ENCODE results near the gene MDP1.

The MDP1 gene

GRCh38 chr14:24196071-24197055, 19.5 kb downstream of the MDP1 start:
- peak; percentile 57 for DNase-seq

GRCh38 chr14:24195186-24196070, 20.4 kb downstream of the MDP1 start, which contains the start of gene TM9SF1:
TSS of gene TM9SF1 (minus strand) at chr14:24195441. CDS start at chr14:24195019, 422 bp downstream.
- peak; percentile 59 for DNase-seq

- DNase-seq: no peak
Measured at GRCh38 chr14:24194873-24195185, 21.0 kb downstream of the MDP1 start.

DNA sequence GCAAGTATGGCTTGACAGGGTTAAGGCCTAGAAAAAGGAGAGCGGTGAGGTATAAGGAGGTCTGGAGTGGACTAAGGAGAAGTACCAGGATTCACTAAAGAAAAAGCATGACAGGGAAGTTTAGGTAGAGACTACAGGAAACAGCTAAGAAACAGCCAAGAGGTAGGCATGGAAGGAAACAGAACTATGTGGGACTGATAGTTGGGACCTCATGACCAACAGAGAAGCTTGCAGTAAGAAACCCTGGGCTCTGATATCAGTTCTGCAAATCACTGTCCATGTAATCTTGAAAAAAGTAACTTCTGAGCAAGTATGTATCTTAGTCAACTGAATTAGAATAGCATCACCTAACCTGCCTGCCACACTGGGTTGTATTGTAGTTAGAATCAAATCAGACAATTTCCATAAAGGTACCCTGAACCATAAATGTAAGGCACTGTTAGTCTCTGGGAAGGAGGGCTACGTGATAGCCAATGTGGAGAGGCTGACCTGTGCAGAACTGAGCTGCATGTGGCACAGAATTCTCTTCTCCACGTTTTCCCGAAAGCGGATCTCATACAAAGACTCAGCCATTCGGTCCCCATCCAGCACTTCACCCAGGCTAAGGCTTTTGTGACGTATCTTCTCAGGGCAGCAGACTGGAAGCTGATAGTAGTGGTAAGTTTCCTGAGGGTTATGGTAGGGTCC, 21.5 kb downstream of the MDP1 start:
- no peak for DNase-seq

DNA sequence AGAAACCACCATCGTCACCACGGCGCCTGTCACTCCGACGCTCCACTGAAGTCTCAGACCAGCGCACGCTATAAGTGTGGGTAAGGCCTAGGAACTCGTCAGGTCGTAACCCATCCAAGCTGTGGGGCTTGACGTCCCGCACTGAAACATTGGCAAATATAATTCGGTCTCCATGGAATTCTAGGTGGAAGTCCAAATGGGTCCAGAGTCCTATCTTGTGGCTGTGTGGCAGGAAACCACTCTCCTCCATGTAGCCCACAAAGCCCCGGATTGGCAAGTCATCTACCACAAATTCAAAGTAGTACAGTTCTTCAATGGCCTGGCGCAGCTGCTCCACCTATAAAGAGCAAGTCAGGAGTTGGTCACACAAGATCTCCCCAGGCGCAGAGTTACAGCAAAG, 22.9 kb downstream of the MDP1 start:
- no peak for DNase-seq

- DNase-seq: no peak
Measured at GRCh38 chr14:24190416-24190815, 25.4 kb downstream of the MDP1 start.

GRCh38 chr14:24189460-24189859, 26.4 kb downstream of the MDP1 start:
- no peak for DNase-seq

DNA sequence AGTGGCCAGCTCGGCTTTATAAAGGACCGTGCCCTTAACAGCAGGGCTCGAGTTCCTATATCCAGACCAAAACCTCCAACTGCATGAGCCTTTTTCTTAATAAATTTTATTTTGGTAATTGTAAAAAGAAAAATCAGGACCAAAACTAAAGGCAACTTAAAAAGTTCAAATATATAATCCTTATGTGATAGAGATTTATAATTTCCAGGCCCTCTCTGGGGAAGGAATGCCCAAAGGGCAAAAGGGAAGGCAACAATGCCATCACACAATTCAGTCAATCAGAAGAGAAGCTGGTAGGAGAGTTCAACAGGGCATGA, 26.8 kb downstream of the MDP1 start:
- DNase-seq: no peak

DNA sequence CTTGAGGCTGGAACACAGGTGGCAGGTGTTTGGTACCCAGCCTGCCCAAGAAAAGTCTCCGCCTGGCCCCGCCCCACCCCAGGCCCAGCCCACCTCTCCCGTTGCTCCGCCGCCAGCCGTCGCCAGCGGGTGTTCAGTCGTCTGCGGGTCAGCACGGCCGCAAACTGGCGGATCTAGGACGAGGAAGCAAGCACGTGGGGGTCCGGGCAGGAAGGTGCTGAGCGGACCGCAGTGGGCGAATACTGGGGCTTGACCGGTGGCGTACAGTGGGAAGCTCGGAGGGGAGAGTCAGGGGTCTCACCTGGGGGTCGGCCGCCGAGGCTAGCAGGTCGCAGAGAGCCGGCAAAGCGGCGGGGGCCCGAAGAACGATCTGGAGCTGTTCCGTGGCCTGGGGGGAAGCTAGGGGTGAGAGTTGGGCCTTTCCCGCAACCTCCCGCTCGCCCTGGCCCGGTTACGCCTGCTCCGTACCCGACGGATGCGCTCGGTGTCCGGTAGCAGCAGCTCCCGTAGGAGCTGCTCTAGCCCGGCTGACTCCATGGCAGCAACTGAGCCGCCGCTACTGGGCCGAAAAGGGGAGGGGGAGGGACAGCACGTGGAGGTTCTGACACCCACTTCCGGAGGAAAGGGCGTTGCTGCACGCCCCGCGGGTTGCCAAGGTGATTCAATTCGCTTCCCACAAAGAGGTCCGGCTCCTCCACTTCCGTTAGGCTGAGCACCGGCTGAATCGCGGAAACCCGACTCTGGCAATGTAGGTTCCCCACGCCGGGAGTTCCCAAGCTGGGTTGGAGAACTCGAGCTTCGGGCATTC, 27.4 kb downstream of the MDP1 start, which contains the start of gene IPO4:
Gene IPO4 (minus strand): TSS at position 566 of the 808 bp plus-strand sequence. CDS start 29 bp downstream, at position 537.
- peak; percentile 95 for DNase-seq

DNA sequence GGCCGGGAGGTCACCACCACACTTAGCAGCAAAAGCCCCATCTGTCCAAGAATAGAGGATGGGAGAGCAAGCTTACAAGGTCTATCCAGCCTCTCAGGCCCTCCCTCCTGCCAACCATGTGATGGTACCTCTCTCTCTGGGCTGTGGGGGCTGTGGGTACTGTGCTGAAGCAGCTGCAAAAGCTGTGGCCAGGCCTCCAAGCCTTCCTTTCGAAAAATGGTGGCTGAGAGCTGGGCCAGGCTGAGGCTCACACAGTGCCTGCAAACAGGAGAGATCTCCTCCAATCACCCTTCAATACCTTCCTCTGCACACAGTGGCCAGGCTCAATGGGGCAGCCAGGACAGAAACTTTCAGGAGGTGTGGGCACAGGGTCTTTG, 28.3 kb downstream of the MDP1 start:
- DNase-seq: no peak

- DNase-seq: no peak
Measured at GRCh38 chr14:24186831-24187538, 28.9 kb downstream of the MDP1 start.

GRCh38 chr14:24185741-24186140, 30.1 kb downstream of the MDP1 start:
- no peak for DNase-seq

DNA sequence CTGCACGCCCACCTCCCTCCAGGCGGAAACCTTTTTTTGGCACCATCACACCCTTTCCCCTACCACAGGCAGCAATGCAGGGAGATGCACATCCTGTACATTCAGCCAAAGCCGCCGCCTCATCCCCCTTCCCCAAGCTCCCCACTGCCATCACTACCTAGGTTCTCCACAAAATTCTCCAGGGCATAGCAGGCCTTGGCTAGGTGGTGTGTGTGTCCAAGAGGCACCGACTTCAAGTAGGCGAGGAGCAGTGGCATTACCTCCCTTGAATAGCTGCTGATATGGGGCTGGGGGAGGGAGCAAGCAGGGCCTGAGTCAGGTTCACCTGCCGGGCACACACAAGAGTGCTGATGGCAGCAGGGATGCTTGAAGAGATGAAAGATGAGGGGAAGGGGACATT, 30.8 kb downstream of the MDP1 start:
- DNase-seq: no peak

GRCh38 chr14:24184104-24184970, 31.5 kb downstream of the MDP1 start:
- DNase-seq: no peak

DNA sequence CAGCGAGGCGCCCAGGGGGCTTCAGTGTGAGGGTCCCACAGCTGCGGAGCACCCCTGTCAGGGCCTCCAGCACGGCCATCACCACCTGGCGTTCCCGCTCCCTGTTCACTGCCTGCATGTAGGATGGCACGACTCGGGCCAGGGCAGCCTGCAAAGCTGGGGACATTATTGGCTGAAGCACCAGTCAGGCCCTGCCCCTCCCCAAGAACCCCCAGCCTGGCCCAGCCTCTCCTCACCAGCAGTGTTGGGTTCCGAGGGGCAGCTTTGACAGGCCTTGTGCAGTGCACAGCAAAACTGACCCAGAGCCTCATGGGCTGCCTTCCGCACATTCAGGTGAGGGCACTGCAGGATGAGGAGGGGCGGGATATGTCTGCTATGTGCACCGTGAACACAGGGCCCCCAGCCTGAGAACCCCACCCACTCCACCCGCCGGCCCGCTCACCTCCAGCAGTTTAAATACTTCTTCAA, 32.8 kb downstream of the MDP1 start:
- no peak for DNase-seq

- DNase-seq: no peak
Measured at GRCh38 chr14:24182110-24182882, 33.6 kb downstream of the MDP1 start.

DNA sequence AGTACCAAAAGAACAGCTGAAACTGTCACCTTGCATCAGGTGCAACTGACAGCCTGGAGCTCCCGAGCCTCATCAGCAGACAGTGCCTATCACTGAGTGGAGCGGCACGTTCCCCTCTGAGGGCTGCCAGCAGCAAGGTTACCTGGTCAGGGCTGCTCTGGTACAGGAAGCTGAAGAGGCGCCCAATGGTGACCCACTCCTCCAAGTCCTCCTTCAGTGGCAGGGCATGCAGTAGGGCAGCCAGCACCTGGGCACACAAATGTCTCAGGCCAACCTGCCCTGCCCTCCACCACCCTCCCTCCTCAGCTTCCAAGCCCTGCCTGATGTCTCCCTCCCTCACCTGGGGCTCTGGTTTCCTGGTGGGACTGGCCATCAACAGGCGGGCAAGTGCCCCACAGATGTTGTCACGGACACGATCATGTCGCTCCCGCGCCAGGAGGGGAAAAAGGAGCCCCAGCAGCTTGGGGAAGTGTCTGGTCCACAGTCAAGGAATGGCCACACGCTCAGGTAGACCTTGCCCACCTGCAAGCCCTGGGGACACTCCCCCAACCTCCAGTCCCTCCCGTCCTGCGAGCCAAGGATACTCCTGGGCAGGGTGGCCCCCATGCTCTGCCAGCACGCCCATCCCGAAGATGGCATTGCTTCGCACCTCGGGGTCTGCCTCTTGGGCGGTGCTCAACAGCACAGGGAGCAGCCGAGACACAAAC, 34.3 kb downstream of the MDP1 start:
- DNase-seq: no peak

GRCh38 chr14:24179961-24180796, 35.7 kb downstream of the MDP1 start:
- DNase-seq: peak; percentile 94
